ENCODE results near the gene CDK19. TPM values are rescaled to one million over a fixed set of nuclear protein-coding genes. Genes with fewer than 3 reads are reported as not detected.
"Not testable (repeated sequence)": the region's sequence is repeated elsewhere in the genome, so short reads cannot be mapped to it uniquely, and the experiment has no call there.

CDK19 gene
- total RNA-seq, 3 donors from 2014 or later (not counting 1 experiment from before 2014, with no cell fraction given) = 21.2 to 30.8 (median 25.9) TPM

DNA sequence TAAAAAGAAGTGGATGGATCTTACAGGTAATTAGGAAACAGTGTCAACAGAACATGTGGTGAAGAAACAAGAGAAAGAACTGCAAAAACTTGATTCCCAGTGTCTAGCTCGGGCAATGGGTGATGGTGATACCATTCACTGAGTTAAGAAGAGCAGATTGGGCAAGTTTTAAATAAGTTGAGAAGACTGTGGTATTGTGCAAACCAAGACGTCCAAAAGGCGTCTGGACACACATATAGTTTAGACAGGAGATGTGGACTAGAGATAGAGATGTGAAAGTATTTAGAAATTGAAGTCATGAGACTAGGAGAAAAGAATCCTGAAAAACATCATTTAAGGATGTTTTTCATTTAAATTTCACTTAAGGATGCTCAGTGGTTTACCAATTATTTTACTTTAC lies 53.9 kb downstream of the CDK19 start:
- Histone ChIP-seq H3K36me3 (ENCODE audit: control insufficient read depth, insufficient read depth, low read length) (no peaks in the 10 kb centered on the region), H3K27me3 (ENCODE audit: control insufficient read depth, insufficient read depth, low read length) (no peaks in the 10 kb centered on the region), H3K4me1 (ENCODE audit: control insufficient read depth, insufficient read depth, low read length) (peaks cover 12% of the 10 kb centered on the region), H3K4me3 (ENCODE audit: low read length) (no peak overlapping the region), H3K9me3 (ENCODE audit: control insufficient read depth, insufficient read depth, low read length) (no peaks in the 10 kb centered on the region), H3K27ac (ENCODE audit: low read length) (no peak overlapping the region)
- ATAC-seq (peak in 1 of 3 donors; percentile 12), DNase-seq (no peak)
- TF ChIP-seq, protein P1, sequence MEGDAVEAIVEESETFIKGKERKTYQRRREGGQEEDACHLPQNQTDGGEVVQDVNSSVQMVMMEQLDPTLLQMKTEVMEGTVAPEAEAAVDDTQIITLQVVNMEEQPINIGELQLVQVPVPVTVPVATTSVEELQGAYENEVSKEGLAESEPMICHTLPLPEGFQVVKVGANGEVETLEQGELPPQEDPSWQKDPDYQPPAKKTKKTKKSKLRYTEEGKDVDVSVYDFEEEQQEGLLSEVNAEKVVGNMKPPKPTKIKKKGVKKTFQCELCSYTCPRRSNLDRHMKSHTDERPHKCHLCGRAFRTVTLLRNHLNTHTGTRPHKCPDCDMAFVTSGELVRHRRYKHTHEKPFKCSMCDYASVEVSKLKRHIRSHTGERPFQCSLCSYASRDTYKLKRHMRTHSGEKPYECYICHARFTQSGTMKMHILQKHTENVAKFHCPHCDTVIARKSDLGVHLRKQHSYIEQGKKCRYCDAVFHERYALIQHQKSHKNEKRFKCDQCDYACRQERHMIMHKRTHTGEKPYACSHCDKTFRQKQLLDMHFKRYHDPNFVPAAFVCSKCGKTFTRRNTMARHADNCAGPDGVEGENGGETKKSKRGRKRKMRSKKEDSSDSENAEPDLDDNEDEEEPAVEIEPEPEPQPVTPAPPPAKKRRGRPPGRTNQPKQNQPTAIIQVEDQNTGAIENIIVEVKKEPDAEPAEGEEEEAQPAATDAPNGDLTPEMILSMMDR (IDR thresholded peaks at IDR 0.05) = no peak
- H3K36me3 Mint-ChIP-seq = no peaks in the 10 kb centered on the region
- no peak overlapping the region for H3K4me3 Mint-ChIP-seq
- H3K27me3 Mint-ChIP-seq (ENCODE audit: low read depth in 2 of 2) = no peaks in the 10 kb centered on the region
- 44% methylated on average over 3 of the region's 3 CpGs for WGBS (ENCODE audit: insufficient coverage)
- no peaks in the 10 kb centered on the region for H3K9me3 Mint-ChIP-seq
- intact Hi-C loops (cut with micrococcal nuclease) = no loop called here
- H3K4me1 Mint-ChIP-seq = peaks cover 28 to 38% of the 10 kb centered on the region in 2 donors
- H3K27ac Mint-ChIP-seq = peak overlapping the region; percentile 2 to 63

DNA sequence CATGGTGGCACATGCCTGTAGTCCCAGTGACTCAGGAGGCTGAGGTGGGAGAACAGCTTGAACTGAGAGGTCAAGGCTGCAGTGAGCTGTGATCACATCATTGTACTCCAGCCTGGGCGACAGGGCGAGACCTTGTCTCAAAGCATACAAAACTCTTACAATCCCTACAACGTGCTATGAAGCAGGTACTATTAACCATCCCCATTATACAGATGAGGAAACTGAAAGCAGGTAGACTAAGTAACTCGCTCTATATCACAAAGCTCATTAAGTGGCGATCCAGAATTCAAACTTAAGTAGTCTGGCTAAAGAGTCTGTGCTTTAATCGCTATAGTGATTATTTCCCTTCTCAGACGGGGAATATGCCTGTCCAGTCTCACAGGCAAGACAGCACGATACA lies 54.7 kb downstream of the CDK19 start:
- Histone ChIP-seq H3K36me3 (ENCODE audit: control insufficient read depth, insufficient read depth, low read length) (no peaks in the 10 kb centered on the region), H3K4me3 (ENCODE audit: low read length) (no peak overlapping the region), H3K4me1 (ENCODE audit: control insufficient read depth, insufficient read depth, low read length) (peaks cover 15% of the 10 kb centered on the region), H3K27ac (ENCODE audit: low read length) (no peak overlapping the region), H3K9me3 (ENCODE audit: control insufficient read depth, insufficient read depth, low read length) (no peaks in the 10 kb centered on the region), H3K27me3 (ENCODE audit: control insufficient read depth, insufficient read depth, low read length) (no peaks in the 10 kb centered on the region)
- Mint-ChIP-seq H3K27ac (peak overlapping the region; percentile 2 to 63), H3K9me3 (no peaks in the 10 kb centered on the region), H3K4me3 (no peak overlapping the region), H3K27me3 (ENCODE audit: low read depth in 2 of 2) (no peaks in the 10 kb centered on the region), H3K4me1 (peaks cover 30 to 41% of the 10 kb centered on the region in 2 donors), H3K36me3 (no peaks in the 10 kb centered on the region)
- no peak for ATAC-seq
- intact Hi-C loops (cut with micrococcal nuclease) = no loop called here
- no peak for DNase-seq
- TF ChIP-seq, protein P1 (IDR thresholded peaks at IDR 0.05) = no peak
- 97% methylated on average over 8 of the region's 8 CpGs for WGBS (ENCODE audit: insufficient coverage)

- H3K27ac Mint-ChIP-seq; intact Hi-C loops (cut with micrococcal nuclease); H3K9me3 Mint-ChIP-seq; DNase-seq; ATAC-seq; H3K36me3 Mint-ChIP-seq; H3K27me3 Mint-ChIP-seq (ENCODE audit: low read depth in 2 of 2); H3K4me3 ChIP-seq (ENCODE audit: low read length); H3K4me3 Mint-ChIP-seq; H3K27ac ChIP-seq (ENCODE audit: low read length); H3K9me3 ChIP-seq (ENCODE audit: control insufficient read depth, insufficient read depth, low read length); H3K36me3 ChIP-seq (ENCODE audit: control insufficient read depth, insufficient read depth, low read length); H3K27me3 ChIP-seq (ENCODE audit: control insufficient read depth, insufficient read depth, low read length): not testable (repeated sequence)
- H3K4me1 Mint-ChIP-seq = peaks cover 35 to 46% of the 10 kb centered on the region in 2 donors
- H3K4me1 ChIP-seq (ENCODE audit: control insufficient read depth, insufficient read depth, low read length) = peaks cover 15% of the 10 kb centered on the region
- WGBS (ENCODE audit: insufficient coverage) = 97% methylated on average over 5 of the region's 5 CpGs
These were observed 55.2 kb downstream of the CDK19 start for GRCh38 chr6:110760098-110760497.

DNA sequence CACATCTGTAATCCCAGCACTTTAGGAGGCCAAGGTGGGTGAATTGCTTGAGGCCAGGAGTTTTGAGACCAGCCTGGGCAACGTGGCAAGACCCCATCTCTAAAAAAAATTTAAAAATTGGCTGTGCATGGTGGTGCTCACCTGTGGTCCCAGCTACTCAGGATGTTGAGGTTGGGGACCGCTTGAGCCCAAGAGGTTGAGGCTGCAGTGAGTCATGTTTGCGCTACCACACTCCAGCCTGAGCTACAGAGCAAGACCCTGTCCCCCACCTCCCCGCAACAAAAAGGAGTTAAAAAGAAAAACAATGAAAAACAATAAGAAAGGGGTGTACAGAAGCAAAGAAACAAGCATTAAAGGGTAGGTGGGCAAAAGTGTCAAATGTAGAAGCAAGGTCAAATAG lies 57.3 kb downstream of the CDK19 start:
- H3K4me1 Mint-ChIP-seq = peaks cover 36 to 46% of the 10 kb centered on the region in 2 donors
- DNase-seq (no peak), ATAC-seq (peak in 1 of 3 donors; percentile 49)
- TF ChIP-seq, protein P1 (IDR thresholded peaks at IDR 0.05) = no peak
- Histone ChIP-seq H3K27me3 (ENCODE audit: control insufficient read depth, insufficient read depth, low read length) (no peaks in the 10 kb centered on the region), H3K4me3 (ENCODE audit: low read length) (no peak overlapping the region), H3K36me3 (ENCODE audit: control insufficient read depth, insufficient read depth, low read length) (no peaks in the 10 kb centered on the region), H3K9me3 (ENCODE audit: control insufficient read depth, insufficient read depth, low read length) (no peaks in the 10 kb centered on the region), H3K27ac (ENCODE audit: low read length) (no peak overlapping the region), H3K4me1 (ENCODE audit: control insufficient read depth, insufficient read depth, low read length) (peaks cover 15% of the 10 kb centered on the region)
- intact Hi-C loops (cut with micrococcal nuclease) = no loop called here
- no peaks in the 10 kb centered on the region for H3K36me3 Mint-ChIP-seq
- WGBS (ENCODE audit: insufficient coverage) = 58% methylated on average over 3 of the region's 4 CpGs
- no peak overlapping the region for H3K4me3 Mint-ChIP-seq
- H3K9me3 Mint-ChIP-seq = no peaks in the 10 kb centered on the region
- H3K27ac Mint-ChIP-seq = no peak overlapping the region
- no peaks in the 10 kb centered on the region for H3K27me3 Mint-ChIP-seq (ENCODE audit: low read depth in 2 of 2)

Measured in natural killer cell (primary cell).